Measurements from ENCODE around the gene CHTF8.

Gene CHTF8

GRCh38 chr16:69169051-69169450 is 36.7 kb upstream of the CHTF8 start:
- DNase-seq (ENCODE audit: insufficient read length, low spot score) (no peak), FAIRE-seq (no peak)
- TF ChIP-seq, protein P1, sequence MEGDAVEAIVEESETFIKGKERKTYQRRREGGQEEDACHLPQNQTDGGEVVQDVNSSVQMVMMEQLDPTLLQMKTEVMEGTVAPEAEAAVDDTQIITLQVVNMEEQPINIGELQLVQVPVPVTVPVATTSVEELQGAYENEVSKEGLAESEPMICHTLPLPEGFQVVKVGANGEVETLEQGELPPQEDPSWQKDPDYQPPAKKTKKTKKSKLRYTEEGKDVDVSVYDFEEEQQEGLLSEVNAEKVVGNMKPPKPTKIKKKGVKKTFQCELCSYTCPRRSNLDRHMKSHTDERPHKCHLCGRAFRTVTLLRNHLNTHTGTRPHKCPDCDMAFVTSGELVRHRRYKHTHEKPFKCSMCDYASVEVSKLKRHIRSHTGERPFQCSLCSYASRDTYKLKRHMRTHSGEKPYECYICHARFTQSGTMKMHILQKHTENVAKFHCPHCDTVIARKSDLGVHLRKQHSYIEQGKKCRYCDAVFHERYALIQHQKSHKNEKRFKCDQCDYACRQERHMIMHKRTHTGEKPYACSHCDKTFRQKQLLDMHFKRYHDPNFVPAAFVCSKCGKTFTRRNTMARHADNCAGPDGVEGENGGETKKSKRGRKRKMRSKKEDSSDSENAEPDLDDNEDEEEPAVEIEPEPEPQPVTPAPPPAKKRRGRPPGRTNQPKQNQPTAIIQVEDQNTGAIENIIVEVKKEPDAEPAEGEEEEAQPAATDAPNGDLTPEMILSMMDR (IDR thresholded peaks at IDR 0.05; ENCODE audit: insufficient read depth, missing control alignments): no peak

DNA sequence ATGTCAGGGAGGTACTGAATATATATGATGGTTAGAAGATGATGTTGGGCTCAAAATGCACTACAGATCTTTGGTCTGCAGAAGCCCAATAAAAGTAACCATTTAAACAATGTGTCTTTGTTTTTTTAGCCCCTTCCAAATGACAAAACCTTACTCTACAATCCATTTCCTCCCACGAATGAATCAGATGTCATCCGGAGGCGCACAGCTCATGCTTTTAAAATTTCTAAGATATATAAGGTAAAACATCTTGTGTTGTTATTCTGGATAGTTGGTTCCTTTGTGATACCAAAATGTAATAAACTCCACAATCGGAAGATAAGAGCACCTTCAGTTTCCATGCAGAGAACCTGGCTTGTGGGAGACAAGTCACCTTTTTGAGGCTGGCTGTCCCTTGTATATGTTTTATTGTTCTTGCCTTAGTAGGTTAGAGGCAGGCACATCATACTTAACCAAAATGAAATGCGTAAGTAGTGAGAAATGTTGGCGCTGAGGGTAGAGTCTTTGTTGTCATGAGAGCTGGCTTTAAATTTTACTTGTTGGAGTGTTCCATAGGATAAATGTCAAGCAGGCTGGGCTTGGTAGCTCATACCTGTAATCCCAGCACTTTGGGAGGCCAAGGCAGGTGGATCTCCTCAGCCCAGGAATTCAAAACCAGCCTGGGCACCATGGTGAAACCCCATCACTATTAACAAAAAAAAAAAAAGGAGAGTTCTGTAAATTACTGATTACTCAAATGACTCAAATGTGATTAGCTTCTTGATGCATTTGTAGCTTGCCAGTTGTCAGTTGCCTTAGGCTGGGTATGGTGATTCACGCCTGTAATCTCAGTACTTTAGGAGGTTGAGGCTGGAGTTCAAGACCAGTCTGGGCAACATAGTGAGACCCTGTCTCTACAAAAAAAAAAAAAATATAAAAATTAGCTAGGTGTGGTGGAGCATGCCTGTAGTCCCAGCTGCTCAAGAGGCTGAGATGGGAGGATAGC is 34.9 kb upstream of the CHTF8 start:
- no peak for DNase-seq (ENCODE audit: insufficient read length, low spot score)
- FAIRE-seq: no peak
- TF ChIP-seq, protein P1 (IDR thresholded peaks at IDR 0.05; ENCODE audit: insufficient read depth, missing control alignments): no peak

DNA sequence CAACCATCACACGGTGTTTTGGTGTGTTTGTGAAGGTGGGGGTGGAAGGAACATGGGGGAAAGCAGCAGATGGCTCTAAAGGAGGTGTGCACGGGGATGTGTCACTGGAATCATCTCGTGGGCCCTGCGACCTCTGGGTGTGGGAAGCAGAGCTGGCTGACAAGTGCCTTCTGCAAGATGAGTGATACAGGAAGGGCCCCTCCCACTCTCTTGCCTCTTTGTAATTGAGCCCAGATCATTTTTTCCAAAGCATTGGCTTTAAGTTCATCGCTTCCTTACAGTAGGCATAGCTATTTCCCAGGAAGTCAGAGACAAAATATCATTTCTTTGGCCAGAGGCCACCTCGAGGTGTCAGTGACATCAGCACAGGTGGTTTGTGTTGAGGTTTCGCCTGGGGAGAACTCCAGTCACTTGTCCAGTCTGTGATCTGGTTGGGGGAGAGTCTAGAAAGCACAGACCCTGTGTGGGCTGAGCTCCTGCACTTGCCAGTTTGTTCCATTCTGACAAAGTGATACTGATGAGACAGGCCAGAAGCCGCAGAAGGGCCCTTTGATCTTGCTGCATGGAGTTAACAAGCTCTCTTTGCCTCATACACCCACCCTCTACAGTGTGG is 33.9 kb upstream of the CHTF8 start:
- no peak for DNase-seq (ENCODE audit: insufficient read length, low spot score)
- no peak for FAIRE-seq
- TF ChIP-seq, protein P1 (IDR thresholded peaks at IDR 0.05; ENCODE audit: insufficient read depth, missing control alignments): no peak

- FAIRE-seq (no peak), DNase-seq (ENCODE audit: insufficient read length, low spot score) (no peak)
- TF ChIP-seq, protein P1 (IDR thresholded peaks at IDR 0.05; ENCODE audit: insufficient read depth, missing control alignments): no peak
Observed at GRCh38 chr16:69165584-69165983, 33.2 kb upstream of the CHTF8 start.

DNA sequence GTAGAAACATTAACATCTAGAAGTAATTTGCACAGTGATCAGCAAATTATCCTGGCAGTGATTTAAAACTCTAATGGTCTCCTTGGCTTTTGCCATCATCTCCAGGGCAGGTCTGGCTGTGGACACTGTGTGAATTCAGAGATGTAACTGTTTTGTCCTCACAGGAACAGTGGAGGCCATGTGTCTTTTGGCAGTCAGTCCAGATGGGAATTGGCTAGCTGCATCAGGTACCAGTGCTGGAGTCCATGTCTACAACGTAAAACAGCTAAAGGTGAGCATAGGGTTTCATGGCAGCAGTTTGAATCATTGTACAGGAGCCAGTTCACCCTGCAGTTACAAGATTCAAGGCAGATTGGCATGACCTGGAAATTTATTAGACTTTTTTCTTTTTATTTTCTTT is 27.8 kb upstream of the CHTF8 start:
- no peak for DNase-seq (ENCODE audit: insufficient read length, low spot score)
- no peak for FAIRE-seq
- TF ChIP-seq, protein P1 (IDR thresholded peaks at IDR 0.05; ENCODE audit: insufficient read depth, missing control alignments): no peak

DNA sequence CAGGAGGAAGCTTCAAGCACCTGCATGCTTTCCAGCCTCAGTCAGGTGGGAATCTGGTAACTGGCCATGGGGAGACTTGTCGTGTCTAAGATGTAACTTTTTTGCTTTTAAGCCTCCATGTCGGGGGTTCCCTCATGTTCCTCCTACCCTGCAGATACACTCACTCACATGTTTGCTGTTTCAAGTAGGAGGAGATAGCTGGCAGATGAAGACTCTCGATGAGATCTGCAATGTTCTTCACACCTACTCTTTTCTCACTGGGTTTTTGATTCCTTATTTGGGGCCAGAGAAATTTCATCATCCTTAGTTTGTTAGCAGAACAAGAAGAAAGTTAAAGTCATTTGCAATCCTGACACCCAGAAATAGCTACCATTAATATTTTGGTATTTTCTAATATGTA is 24.8 kb upstream of the CHTF8 start:
- no peak for DNase-seq (ENCODE audit: insufficient read length, low spot score)
- no peak for FAIRE-seq
- TF ChIP-seq, protein P1 (IDR thresholded peaks at IDR 0.05; ENCODE audit: insufficient read depth, missing control alignments): no peak

Data from D721Med (cell line).